ENCODE measurements around the gene MAMLD1. TPM values are rescaled to one million over a fixed set of nuclear protein-coding genes. Genes with fewer than 3 reads are reported as not detected.

Gene MAMLD1
- total RNA-seq, 1 donor, result 3.3 TPM

GRCh38 chrX:150416469-150416868 lies 53.4 kb downstream of the MAMLD1 start:
- H3K27ac ChIP-seq (ENCODE audit: low read depth, low read length), result no peak overlapping the region
- TF ChIP-seq CTCF (IDR thresholded peaks at IDR 0.05; ENCODE audit: extremely low read depth, low read depth, low read length), result no peak

GRCh38 chrX:150421816-150422215 lies 58.7 kb downstream of the MAMLD1 start:
- H3K4me2 ChIP-seq (ENCODE audit: insufficient read depth, low read length), result peak overlapping the region; percentile 50
- peak overlapping the region; percentile 1 for H2AFZ ChIP-seq (ENCODE audit: low read length)
- peaks cover 3% of the 10 kb centered on the region for H3K79me2 ChIP-seq (ENCODE audit: insufficient read depth, low read length)
- peaks cover 5% of the 10 kb centered on the region for H3K4me1 ChIP-seq (ENCODE audit: insufficient read depth, low read length)
- no peaks in the 10 kb centered on the region for H3K27me3 ChIP-seq (ENCODE audit: insufficient read depth, low read length)
- no peaks in the 10 kb centered on the region for H3K36me3 ChIP-seq (ENCODE audit: insufficient read depth, low read length)
- H3K27ac ChIP-seq (ENCODE audit: low read depth, low read length), result peak overlapping the region; percentile 35
- peak overlapping the region; percentile 37 for H3K4me3 ChIP-seq (ENCODE audit: insufficient read depth, low read length)
- H4K20me1 ChIP-seq (ENCODE audit: insufficient read depth, low read length), result peaks cover 3% of the 10 kb centered on the region
- DNase-seq (ENCODE audit: insufficient read length, low spot score, missing footprints), result peak; percentile 43
- H3K9me3 ChIP-seq (ENCODE audit: low read depth, low read length), result no peaks in the 10 kb centered on the region
- no peak for TF ChIP-seq CTCF (IDR thresholded peaks at IDR 0.05; ENCODE audit: extremely low read depth, low read depth, low read length)

More at GRCh38 chrX:150416469-150416868, 53.4 kb downstream of the MAMLD1 start:
- Histone ChIP-seq H3K4me1 (ENCODE audit: insufficient read depth, low read length) (no peaks in the 10 kb centered on the region), H3K36me3 (ENCODE audit: insufficient read depth, low read length) (no peaks in the 10 kb centered on the region), H3K27me3 (ENCODE audit: insufficient read depth, low read length) (no peaks in the 10 kb centered on the region), H3K79me2 (ENCODE audit: insufficient read depth, low read length) (peaks cover 6% of the 10 kb centered on the region), H3K4me2 (ENCODE audit: insufficient read depth, low read length) (no peak overlapping the region), H3K9me3 (ENCODE audit: low read depth, low read length) (no peaks in the 10 kb centered on the region), H2AFZ (ENCODE audit: low read length) (no peak overlapping the region), H4K20me1 (ENCODE audit: insufficient read depth, low read length) (no peaks in the 10 kb centered on the region), H3K4me3 (ENCODE audit: insufficient read depth, low read length) (no peak overlapping the region)
- DNase-seq (ENCODE audit: insufficient read length, low spot score, missing footprints), result no peak

- H4K20me1 ChIP-seq (ENCODE audit: insufficient read depth, low read length), result no peaks in the 10 kb centered on the region
- TF ChIP-seq CTCF (IDR thresholded peaks at IDR 0.05; ENCODE audit: extremely low read depth, low read depth, low read length), result no peak
- no peak overlapping the region for H3K27ac ChIP-seq (ENCODE audit: low read depth, low read length)
- H3K79me2 ChIP-seq (ENCODE audit: insufficient read depth, low read length), result peaks cover 41% of the 10 kb centered on the region
- H3K27me3 ChIP-seq (ENCODE audit: insufficient read depth, low read length), result no peaks in the 10 kb centered on the region
- no peak overlapping the region for H3K4me3 ChIP-seq (ENCODE audit: insufficient read depth, low read length)
- peaks cover 3% of the 10 kb centered on the region for H3K4me1 ChIP-seq (ENCODE audit: insufficient read depth, low read length)
- no peak overlapping the region for H3K4me2 ChIP-seq (ENCODE audit: insufficient read depth, low read length)
- DNase-seq (ENCODE audit: insufficient read length, low spot score, missing footprints), result no peak
- H3K9me3 ChIP-seq (ENCODE audit: low read depth, low read length), result no peaks in the 10 kb centered on the region
- no peak overlapping the region for H2AFZ ChIP-seq (ENCODE audit: low read length)
- no peaks in the 10 kb centered on the region for H3K36me3 ChIP-seq (ENCODE audit: insufficient read depth, low read length)
These were observed 66.5 kb downstream of the MAMLD1 start for GRCh38 chrX:150429594-150429993.

- TF ChIP-seq CTCF (IDR thresholded peaks at IDR 0.05; ENCODE audit: extremely low read depth, low read depth, low read length), result no peak
- no peaks in the 10 kb centered on the region for H3K36me3 ChIP-seq (ENCODE audit: insufficient read depth, low read length)
- H3K4me1 ChIP-seq (ENCODE audit: insufficient read depth, low read length), result peaks cover 7% of the 10 kb centered on the region
- H3K4me3 ChIP-seq (ENCODE audit: insufficient read depth, low read length), result no peak overlapping the region
- H3K9me3 ChIP-seq (ENCODE audit: low read depth, low read length), result no peaks in the 10 kb centered on the region
- DNase-seq (ENCODE audit: insufficient read length, low spot score, missing footprints), result no peak
- H3K4me2 ChIP-seq (ENCODE audit: insufficient read depth, low read length), result no peak overlapping the region
- H4K20me1 ChIP-seq (ENCODE audit: insufficient read depth, low read length), result no peaks in the 10 kb centered on the region
- H3K79me2 ChIP-seq (ENCODE audit: insufficient read depth, low read length), result peaks cover 48% of the 10 kb centered on the region
- H3K27ac ChIP-seq (ENCODE audit: low read depth, low read length), result peak overlapping the region; percentile 48
- no peak overlapping the region for H2AFZ ChIP-seq (ENCODE audit: low read length)
- H3K27me3 ChIP-seq (ENCODE audit: insufficient read depth, low read length), result no peaks in the 10 kb centered on the region
These were observed 73.1 kb downstream of the MAMLD1 start for GRCh38 chrX:150436195-150436594.

Data from osteoblast (primary cell).